ENCODE measurements around the gene PWP2.
"Not testable (repeated sequence)": the region's sequence is repeated elsewhere in the genome, so short reads cannot be mapped to it uniquely, and the experiment has no call there.

PWP2 gene

DNA sequence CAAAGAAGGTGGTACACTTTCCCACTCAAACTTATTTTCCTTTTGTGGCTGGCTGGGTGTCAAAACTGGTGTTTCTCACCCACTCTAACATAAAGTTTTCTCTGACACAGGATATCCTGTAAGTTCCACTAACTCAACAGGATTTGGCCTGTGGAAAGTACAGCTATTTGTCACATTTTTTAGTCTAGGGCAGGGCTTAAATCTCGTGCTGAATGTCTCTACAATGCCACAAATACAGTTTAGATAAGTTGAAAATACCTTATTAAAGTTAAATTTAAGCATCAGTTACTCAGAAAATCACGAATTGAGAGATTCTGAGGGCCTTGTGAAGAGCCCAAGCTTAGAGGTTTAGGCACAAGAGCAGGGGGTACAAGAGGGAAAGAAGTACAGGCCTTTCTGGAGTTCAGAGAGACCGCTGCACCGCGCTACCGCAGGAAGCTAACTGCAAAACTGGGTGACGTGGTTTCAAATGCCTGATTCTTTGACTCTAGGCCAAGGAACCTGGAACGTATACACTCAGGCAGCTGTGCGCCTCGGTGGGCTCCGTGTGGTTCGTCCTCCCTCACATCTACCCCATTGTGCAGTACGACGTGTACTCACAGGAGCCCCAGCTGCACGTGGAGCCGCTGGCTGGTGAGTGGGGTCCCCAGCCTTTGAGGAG lies 23.4 kb upstream of the PWP2 start:
- peak in 1 of 3 experiments; percentile 26 for DNase-seq (ENCODE audit: low read depth in 3 of 3)

DNA sequence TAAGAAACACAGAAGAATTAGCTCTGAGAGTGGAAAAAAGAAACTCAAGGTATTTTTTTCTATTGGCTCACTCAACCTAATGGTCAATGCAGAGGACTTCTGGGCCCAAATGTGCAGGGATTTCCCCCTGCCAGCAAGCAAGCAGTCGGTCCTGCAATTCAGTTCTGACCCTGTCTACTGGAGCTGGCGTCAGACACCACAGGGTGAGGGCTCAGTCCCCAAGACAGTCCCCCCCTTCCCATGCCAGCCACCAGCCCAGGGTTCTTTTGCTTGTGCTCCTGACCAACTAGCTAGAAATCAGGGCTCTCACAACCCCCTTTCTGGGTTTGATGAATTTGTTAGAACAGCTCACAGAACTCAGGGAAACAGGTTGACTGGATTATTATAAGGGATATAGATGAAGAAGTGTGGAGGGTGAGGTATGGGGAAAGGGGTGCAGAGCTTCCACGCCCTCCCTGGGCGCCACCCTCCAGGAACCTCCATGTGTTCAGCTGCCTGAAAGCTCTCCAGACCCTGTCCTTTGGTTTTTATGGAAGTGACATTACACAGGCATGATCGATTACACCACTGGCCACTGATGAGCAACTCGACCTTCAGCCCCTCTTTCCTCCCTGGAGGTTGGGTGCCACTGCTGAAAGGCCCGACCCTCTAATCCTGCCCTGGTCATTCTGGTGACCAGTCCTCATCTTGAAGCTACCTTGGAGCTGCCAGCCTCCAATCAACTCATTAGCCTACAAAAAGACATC lies 22.5 kb upstream of the PWP2 start:
- no peak for DNase-seq (ENCODE audit: low read depth in 3 of 3)

DNA sequence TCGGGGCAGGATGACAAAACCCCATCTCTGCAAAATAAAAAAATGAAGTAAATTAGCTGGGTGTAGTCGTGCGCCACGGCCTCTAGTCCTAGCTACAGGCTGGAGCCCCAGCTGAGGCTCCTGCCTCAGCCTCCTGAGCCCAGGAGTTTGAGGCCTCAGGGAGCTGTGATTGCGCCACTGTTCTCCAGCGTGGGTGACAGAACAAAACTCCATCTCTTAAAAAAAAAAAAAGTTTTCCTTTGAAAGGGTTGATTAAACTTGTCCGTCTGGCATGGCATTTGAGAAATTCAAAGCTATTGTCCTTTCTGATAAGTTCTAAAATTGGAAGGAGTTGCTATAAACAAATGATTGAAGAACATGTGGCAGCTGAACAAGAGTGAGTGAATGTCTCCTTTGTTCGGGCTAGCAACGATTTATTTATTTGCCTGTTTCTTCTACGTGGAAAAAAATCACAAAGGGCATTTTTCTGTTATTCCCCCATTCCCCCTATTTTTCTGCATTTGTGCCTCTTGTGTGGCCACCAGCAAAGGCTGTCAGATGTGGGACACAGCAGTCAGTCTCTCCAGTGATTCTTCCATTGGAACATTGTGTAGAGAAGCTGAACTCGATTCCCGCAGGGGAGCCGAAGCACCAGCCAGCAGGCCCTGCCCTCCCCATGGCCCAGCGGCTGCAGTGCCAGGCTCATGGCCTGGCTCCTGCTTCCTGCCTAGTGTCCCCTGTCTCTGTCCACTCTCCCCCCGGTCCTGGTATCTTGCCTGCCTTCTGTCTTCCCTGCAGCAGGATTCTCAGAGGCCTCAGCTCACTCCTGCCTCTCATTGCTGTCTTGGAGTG lies 21.5 kb upstream of the PWP2 start:
- no peak for DNase-seq (ENCODE audit: low read depth in 3 of 3)

DNA sequence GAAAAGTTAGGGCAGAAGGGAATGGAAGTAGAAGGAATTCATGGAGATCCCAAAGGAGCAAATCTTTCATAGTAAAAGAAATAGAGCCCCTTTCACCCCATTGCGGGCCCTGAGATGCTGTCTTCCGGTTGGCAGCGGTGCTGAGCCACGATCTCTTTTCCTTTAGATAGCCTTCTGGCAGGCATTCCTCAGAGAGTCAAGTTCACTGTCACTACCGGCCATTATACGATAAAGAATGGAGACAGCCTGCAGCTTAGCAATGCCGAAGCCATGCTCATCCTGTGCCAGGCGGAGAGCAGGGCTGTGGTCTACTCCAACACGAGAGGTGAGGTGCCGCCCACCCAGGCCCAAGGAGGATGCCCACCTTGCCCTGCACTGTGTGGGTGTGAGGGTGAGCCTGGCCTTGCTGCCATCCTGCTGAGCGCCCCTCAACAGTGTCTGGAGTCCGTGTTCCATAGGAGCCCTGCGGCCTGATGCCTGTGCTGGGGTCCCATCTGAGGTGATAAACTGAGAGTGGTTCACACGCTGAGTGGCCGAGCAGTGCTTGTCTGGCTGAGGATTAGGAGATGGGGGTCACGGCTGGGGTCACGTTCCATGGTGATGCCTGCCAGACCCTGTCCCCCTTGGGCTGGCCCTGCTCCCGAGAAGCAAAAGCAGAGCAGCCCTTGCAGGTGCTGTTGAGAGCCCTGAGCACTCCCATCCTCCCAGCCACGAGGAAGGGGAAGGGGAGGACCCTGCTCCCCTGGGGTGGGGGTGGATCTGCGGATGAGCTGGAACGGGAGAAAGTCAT lies 20.4 kb upstream of the PWP2 start:
- DNase-seq (ENCODE audit: low read depth in 3 of 3) = no peak

DNA sequence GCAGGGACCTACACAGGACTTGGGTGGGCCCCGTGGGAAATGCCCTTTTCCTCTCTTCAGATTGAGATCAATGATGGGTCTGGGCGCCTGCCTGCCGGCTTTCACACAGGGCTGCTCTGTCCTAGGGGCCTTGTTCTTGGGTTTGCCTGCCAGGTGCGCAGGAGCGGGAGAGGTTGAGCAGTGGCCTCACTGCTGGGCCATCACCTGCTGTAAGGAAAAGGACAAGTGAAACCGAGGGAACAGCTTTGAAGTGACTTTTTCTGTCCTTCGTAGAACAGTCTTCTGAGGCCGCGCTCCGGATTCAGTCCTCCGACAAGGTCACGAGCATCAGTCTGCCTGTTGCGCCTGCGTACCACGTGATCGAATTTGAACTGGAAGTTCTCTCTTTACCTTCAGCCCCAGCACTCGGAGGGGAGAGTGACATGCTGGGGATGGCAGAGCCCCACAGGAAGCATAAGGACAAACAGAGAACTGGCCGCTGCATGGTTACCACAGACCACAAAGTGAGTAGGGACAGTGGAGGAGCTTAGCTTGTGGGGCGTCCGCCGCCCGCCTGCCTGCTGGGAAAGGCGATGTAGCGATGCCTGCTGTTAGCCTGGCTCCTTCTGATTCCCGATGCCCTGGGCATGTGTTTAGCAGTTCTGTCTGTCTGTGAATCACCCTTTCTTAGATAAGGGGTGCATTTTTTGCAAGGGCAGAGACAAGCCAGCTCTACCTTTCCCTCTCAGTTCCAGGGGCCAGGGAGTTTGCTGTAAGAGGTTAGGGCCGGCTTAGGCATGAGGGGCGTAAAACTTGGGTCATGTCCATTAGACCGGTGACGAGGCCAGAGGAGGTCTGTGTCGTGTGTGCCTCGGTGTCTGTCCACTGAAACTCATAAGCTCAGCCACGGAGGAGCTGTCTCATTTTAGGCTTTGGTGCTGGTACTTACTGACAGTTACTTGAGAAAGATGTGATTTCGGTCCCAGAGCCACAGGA lies 19.5 kb upstream of the PWP2 start:
- DNase-seq (ENCODE audit: low read depth in 3 of 3) = no peak

DNA sequence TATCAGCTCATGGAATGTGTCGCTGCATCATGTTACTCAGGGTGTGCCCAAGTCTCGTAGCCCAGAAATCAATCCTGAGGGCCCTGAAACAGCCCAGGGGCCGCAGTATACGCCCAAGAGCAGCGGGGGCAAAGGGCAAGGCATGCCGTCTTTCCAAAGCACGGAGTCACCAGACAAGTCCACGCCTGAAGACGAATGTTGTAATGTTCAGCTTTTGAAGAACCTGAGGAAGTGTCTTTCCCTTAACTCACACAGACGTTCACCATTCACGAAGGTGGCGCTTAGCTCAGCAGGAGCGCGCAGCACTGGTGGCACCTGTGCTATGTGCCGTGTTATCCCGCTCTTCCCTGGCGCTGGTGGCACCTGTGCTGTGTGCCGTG lies 18.8 kb upstream of the PWP2 start:
- no peak for DNase-seq (ENCODE audit: low read depth in 3 of 3)

DNA sequence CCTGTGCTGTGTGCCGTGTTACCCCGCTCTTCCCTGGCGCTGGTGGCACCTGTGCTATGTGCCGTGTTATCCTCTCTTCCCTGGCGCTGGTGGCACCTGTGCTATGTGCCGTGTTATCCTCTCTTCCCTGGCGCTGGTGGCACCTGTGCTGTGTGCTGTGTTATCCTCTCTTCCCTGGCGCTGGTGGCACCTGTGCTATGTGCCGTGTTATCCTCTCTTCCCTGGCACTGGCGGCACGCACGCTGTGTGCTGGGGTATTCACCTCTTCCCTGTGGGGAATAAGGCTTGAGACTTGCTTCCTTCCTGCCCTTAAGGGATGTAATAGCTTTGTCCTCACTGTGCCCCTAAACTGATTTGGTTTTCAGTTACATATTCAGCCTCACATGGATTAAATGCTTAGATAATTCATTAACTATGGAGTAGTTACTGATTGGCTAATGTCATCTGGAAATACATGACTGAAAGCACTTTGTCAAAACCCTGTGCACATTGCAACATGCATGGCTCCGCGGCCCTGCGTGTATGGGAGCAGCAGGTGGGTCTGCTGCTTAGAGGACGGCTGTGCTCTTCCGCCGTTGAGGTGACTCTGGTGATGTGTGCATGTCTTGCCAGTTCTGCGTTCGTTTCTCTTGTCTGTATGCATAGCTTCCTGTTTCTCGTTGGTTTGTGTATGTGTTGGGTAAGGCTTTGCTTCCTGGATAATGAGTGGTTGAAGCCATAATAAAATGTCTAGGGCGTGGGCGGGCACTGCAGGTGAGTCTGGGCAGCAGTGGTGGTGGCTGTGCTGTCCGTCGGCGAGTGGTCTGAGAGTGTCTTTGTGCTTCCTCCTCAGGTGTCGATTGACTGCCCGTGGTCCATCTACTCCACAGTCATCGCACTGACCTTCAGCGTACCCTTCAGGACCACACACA lies 17.9 kb upstream of the PWP2 start:
- DNase-seq (ENCODE audit: low read depth in 3 of 3) = no peak

DNA sequence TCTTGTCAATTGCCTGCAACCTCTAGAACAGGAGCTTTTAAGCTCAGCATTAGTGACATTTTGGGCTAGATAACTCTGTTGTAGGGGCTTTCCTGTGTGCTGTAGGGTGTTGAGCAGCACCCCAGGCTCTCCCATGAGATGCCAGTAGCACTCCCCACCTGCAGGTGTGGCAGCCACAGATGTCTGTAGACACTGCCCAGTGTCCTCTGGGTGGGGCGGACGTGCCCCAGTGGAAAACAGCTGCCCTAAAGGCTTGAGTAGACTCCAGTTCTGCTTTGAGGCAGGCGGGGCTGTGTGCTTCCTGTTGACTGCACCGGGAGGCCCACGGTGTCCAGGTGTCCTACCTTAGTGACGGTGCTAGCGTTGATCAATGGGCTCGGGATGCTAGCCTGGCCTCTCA lies 16.9 kb upstream of the PWP2 start:
- no peak for DNase-seq (ENCODE audit: low read depth in 3 of 3)

DNA sequence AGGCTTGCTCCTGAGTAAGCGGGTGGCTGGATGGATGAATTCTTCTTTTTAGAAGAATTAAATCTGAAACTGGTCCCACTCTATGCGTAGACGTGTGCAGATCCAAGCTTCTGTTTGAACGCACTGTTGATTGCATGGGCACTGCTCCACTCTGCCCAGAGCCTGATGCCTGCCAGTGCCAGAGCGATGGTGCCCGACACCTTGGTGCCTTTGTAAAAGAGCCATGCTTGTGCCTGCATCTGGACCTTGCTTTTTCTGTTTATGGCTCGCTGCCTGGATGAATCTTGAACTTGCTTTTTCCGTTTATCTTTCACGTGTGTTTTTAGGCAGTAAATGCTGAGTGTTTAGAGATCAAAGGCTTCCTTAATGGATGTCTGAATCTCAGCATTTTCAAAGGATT lies 15.0 kb upstream of the PWP2 start:
- DNase-seq (ENCODE audit: low read depth in 3 of 3) = no peak

DNA sequence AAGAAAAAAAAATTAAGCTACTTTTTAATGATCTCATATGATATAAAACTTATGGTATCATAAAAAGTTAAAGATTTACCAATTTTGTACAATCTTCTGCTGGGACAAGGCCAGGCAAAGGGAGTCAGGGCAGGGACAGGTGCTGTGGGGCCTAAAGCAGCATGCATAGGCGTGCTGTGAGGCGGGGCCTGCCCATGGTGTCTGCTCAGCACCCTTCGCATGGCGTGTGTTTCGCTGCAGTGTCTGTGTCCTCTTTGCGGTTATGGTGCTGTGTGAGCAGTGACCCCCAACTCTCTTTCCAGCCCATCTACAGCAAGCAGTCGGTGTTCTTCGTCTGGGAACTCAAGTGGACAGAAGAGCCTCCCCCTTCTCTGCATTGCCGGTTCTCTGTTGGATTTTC lies 13.4 kb upstream of the PWP2 start:
- DNase-seq (ENCODE audit: low read depth in 3 of 3) = no peak

DNA sequence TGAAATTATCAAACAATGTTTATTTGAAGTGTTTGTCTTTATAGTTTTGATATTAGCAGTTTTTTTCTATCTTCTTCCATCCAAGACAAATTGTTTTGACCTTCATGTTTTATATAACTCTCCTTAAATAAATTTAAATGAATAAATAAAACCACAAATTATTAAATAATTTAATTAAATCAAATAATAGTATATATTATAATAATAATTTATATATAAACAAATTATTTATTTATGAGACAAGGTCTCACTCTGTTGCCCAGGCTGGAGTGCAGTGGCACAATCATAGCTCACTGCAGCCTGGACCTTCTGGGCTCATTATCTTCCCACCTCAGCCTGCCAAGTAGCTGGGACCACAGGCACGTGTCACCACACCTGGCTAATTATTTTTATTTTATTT lies 12.4 kb upstream of the PWP2 start:
- DNase-seq (ENCODE audit: low read depth in 3 of 3) = no peak

DNA sequence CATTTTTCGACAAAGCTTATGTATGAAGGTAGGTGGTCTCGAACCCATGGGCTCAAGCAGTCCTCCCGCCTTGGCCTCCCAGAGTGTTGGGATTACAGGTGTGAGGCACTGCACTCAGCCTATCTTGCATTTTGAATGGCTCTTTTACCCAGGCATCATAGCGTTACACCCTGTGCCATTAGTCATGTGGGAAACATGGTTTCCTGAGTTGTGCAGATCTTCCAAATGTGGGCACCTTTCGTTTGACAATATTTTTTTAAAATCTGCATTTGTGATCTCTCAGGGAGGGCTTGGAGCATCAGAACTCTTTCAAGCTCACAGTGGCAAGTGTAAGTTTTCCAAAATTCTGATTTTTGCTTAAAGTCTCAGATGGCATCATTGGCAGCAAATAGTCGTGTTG lies 8.7 kb upstream of the PWP2 start:
- DNase-seq (ENCODE audit: low read depth in 3 of 3) = not testable (repeated sequence)

DNA sequence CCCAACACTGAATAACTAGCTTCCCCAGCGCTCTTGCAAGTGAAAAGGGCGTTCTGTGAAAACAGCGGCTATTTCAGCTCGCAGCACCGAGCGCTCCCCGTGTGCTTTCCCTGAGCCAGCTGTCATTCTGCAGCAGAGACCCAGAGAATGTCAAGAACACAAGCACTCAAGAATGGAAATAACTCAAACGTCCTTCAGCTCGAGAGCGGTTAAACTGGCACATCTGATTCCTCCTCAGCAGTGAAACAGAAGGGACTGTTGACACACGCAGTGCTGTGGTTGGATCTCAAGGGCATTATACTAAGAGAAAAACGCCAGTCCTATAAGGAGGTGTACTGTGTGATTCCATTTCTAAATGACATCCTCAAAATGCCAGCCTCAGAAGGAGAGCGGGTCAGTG lies 8.2 kb upstream of the PWP2 start:
- DNase-seq (ENCODE audit: low read depth in 3 of 3) = not testable (repeated sequence)

DNA sequence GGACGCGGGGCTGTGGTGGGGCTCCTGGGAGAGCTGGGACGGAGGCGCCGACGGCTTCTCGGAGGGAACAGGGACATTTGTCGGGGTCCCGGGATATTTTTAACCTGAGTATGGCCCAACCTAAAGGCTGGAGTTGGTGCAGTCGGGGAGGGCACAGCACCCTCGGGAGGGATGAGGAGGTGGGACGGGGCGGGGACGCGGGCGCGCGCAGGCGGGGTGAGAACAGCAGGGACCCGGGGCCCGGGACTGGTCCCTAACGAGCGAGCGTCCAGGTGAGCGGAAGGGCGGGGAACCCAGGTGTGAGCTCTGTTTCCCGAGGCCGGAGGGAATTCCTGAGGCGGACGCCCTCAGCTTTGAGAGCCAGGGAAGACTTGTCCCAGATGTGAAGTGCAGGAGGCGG lies 390 bp downstream of the PWP2 start:
- DNase-seq (ENCODE audit: low read depth in 3 of 3) = not testable (repeated sequence)

DNA sequence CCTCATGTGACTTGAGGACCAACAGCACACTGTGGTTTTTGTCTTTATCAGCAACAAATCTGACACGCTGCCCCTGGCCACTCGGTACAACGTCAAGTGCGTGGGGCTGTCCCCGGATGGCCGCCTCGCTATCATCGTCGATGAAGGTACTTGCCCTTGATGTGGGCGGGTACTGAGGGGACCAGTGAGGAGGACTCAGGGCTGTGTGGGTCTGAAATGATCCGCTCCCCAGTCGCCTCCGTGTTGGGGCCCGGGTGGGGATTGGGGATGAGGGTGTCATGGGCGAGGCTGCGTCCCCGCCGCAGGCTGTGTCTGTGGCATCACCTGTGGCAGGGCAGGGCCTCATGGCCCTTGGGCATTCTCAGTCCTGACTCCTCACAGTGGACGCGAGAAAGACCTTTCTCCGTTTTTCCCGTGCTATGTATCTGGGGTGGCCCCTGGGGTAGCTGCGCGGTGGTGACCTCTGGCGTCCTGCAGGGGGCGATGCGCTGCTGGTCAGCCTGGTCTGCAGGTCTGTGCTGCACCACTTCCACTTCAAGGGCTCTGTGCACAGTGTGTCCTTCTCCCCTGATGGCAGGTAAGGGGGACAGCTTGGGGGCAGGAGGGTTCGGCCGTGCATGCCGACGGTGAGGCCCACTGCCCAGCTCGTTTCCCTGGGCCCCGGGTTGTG lies 6.6 kb downstream of the PWP2 start:
- not testable (repeated sequence) for DNase-seq (ENCODE audit: low read depth in 3 of 3)

DNA sequence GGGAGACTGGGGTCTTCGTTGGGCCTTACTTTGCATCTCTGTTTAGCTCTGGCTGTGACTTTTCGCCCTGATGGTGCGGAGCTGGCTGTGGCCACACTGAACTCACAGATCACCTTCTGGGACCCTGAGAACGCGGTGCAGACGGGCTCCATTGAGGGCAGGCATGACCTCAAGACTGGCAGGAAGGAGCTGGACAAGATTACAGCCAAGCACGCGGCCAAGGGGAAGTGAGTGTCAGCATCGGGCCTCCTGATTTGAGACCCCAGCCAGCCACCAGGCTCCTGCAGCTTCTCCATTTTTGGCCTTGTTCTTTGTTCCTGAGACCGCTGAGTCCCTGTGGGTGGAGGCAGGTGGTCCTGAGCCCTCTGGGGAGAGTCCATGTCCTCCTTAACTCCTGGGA lies 14.9 kb downstream of the PWP2 start:
- not testable (repeated sequence) for DNase-seq (ENCODE audit: low read depth in 3 of 3)

DNA sequence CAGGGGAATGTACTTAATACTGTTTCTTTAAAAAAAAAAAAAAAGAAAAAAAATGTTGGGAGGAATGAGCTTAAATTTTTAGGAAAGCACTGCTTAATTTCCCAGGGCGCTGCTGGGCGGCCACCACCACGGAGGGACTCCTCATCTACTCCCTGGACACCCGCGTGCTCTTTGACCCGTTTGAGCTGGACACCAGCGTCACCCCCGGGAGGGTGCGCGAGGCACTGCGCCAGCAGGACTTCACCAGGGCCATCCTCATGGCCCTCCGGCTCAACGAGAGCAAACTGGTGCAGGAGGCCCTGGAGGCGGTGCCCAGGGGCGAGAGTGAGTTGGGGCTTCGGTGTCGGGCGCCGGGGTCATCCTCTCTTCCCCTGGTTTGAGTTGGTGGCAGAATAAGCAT lies 20.6 kb downstream of the PWP2 start:
- not testable (repeated sequence) for DNase-seq (ENCODE audit: low read depth in 3 of 3)

DNA sequence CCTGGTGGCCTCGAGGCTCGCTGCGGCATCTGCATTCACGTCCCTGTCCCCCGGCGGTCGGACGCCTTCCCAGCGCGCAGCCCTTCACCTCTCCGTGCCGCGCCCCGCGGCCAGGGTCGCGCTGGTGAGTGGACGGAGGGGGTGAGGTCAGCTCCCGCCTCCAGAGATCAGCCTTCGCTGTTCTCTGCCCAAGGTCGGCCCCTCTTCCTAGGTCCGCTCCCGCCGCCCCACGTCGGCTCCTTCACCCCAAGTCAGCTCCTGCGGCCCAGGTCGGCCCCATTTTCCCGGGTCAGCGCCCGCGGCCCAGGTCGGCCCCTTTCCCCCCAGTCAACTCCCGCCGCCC lies 26.5 kb downstream of the PWP2 start:
- not testable (repeated sequence) for DNase-seq (ENCODE audit: low read depth in 3 of 3)

DNA sequence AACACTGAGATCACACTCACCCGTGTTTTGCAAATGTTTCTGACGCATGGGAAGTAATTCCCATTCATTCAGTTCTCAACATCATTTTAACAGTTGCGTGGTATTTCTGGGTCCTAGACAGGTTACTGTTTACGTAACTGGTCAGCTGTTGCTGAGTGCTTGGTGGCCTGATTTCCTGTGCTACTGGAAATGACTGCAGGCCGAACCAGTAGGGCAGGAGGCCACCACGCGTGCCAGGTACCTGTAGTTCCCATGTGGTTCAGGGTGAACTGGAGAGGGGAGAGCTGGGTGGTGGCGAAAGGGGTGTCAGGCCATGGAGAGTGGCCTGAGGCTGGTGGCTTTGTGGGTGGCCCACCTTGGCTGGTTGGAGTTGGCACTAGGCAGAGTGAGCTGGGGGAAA lies 27.5 kb downstream of the PWP2 start:
- DNase-seq (ENCODE audit: low read depth in 3 of 3) = not testable (repeated sequence)

Data from stimulated activated CD4-positive, alpha-beta T cell treated with anti-CD3 and anti-CD28 coated beads, TNF-alpha, amount 100 ng/mL, for 4 hours (primary cell).